ENCODE data around the gene POLE2.
"Not testable (repeated sequence)": the region's sequence is repeated elsewhere in the genome, so short reads cannot be mapped to it uniquely, and the experiment has no call there.

The POLE2 gene

GRCh38 chr14:49659526-49660455 lies 28.2 kb downstream of the POLE2 start:
- DNase-seq (ENCODE audit: low read depth) = peak; percentile 62
- TF ChIP-seq, protein P1, sequence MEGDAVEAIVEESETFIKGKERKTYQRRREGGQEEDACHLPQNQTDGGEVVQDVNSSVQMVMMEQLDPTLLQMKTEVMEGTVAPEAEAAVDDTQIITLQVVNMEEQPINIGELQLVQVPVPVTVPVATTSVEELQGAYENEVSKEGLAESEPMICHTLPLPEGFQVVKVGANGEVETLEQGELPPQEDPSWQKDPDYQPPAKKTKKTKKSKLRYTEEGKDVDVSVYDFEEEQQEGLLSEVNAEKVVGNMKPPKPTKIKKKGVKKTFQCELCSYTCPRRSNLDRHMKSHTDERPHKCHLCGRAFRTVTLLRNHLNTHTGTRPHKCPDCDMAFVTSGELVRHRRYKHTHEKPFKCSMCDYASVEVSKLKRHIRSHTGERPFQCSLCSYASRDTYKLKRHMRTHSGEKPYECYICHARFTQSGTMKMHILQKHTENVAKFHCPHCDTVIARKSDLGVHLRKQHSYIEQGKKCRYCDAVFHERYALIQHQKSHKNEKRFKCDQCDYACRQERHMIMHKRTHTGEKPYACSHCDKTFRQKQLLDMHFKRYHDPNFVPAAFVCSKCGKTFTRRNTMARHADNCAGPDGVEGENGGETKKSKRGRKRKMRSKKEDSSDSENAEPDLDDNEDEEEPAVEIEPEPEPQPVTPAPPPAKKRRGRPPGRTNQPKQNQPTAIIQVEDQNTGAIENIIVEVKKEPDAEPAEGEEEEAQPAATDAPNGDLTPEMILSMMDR (IDR thresholded peaks at IDR 0.05; ENCODE audit: control insufficient read depth, extremely low read depth, insufficient read depth) = no peak
- H3K4me3 ChIP-seq (ENCODE audit: low read depth, low read length) = no peak overlapping the region

GRCh38 chr14:49657500-49657899 lies 30.5 kb downstream of the POLE2 start:
- not testable (repeated sequence) for H3K4me3 ChIP-seq (ENCODE audit: low read depth, low read length); DNase-seq (ENCODE audit: low read depth)

DNA sequence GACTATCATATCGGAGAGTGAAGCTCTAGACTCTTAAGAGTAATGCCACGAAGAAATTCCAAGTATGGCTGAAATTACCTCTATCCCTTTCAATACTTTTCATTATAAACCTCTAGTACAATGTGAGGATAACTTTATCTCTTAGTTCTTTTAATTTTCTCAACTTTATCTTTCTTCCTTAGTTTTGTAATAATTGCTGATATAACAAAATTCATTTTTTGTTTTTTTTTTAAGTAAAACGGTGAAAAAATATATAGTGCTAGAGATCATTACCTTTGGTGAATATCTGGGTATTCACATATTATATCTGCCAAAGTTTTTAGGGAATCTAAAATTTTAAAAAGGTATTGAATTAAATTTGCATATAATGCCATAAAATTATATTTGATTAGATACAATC lies 33.5 kb downstream of the POLE2 start:
- H3K4me3 ChIP-seq (ENCODE audit: low read depth, low read length) = no peak overlapping the region
- TF ChIP-seq, protein P1 (IDR thresholded peaks at IDR 0.05; ENCODE audit: control insufficient read depth, extremely low read depth, insufficient read depth) = no peak
- no peak for DNase-seq (ENCODE audit: low read depth)

GRCh38 chr14:49653508-49653907 lies 34.5 kb downstream of the POLE2 start:
- DNase-seq (ENCODE audit: low read depth) = no peak
- TF ChIP-seq, protein P1 (IDR thresholded peaks at IDR 0.05; ENCODE audit: control insufficient read depth, extremely low read depth, insufficient read depth) = no peak
- H3K4me3 ChIP-seq (ENCODE audit: low read depth, low read length) = no peak overlapping the region

GRCh38 chr14:49642163-49642562 lies 45.9 kb downstream of the POLE2 start:
- H3K4me3 ChIP-seq (ENCODE audit: low read depth, low read length) = no peak overlapping the region
- TF ChIP-seq, protein P1 (IDR thresholded peaks at IDR 0.05; ENCODE audit: control insufficient read depth, extremely low read depth, insufficient read depth) = no peak
- DNase-seq (ENCODE audit: low read depth) = no peak

GRCh38 chr14:49641697-49642129 lies 46.3 kb downstream of the POLE2 start:
- H3K4me3 ChIP-seq (ENCODE audit: low read depth, low read length) = no peak overlapping the region
- peak; percentile 97 for DNase-seq (ENCODE audit: low read depth)
- TF ChIP-seq, protein P1 (IDR thresholded peaks at IDR 0.05; ENCODE audit: control insufficient read depth, extremely low read depth, insufficient read depth) = no peak

DNA sequence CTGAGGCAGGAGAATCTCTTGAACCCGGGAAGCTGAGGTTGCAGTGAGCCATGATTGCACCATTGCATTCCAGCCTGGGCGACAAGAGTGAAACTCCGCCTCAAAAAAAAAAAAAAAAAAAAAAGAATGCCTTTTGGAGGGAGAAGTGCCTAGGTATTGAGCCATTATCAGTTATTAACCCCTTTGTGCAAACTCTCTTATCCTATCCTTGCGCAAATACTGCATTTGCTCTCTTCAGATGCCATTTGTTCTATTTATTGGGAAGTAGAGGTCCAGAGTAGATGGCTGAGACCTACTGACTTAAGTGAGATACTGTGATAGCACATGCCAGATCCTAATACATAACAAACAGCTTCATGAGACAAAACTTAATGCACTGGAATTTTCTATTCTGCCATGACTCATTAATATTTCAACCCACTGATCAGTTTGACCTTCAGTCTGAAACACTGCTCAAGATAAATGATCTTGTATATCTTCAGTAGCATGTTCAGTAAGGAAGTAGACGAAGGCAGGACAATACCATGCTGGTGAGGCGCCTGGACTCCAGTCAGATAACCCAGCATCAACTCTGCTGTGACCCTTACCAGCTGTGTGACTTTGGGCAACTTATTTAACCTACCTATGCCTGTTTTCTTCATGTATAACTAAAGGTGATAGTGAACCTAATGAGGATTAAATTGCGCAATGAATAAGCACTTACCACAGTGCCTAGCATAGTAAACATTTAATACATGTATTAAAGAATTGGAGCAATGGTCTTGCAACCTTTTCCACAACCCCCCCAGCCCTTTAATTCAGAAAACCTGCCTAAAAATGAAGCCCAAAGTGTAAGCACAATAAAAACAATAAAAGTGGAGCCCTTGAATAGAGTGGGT lies 47.2 kb downstream of the POLE2 start:
- no peak for DNase-seq (ENCODE audit: low read depth)
- H3K4me3 ChIP-seq (ENCODE audit: low read depth, low read length) = no peak overlapping the region
- TF ChIP-seq, protein P1 (IDR thresholded peaks at IDR 0.05; ENCODE audit: control insufficient read depth, extremely low read depth, insufficient read depth) = no peak

Measured in LNCaP clone FGC (cell line).